K562 (cell line): ENCODE data around the gene KCNJ14. TPM values are rescaled to one million over a fixed set of nuclear protein-coding genes. Genes with fewer than 3 reads are reported as not detected.

ENCODE experiments used
- DIDO1 ChIP-seq: fragments of 450-650 bp; IDR thresholded peaks from 2 replicates; pipeline ENCODE4 v1.6.1; 2016; ENCODE audit warnings: low read depth, missing biosample characterization, missing genetic modification characterization
- EZH2 ChIP-seq: IDR thresholded peaks from 2 replicates; pipeline ENCODE4 v1.6.1; 2012; ENCODE audit warnings: low read depth, mild to moderate bottlenecking, inconsistent platforms, low read length, borderline replicate concordance
- GTF2F1 ChIP-seq: IDR thresholded peaks from 2 replicates; pipeline ENCODE4 v1.6.1; 2011; ENCODE audit warnings: low read depth, low read length, improper control_type of control experiment
- JUND ChIP-seq, 2 experiments: IDR thresholded peaks; 2 replicates in 1 of 2; 3 replicates in 1 of 2; pipeline ENCODE4 v1.6.1; 2011; ENCODE audit warnings: borderline replicate concordance in 2 of 2, low read depth in 2 of 2, low read length in 2 of 2, improper control_type of control experiment in 1 of 2, missing biosample characterization in 1 of 2, missing genetic modification characterization in 1 of 2, missing genetic modification reagents in 1 of 2
- KLF6 ChIP-seq: fragments of 250-450 bp; sonication (Bioruptor Pico); IDR thresholded peaks from 2 replicates; pipeline ENCODE4 v1.4.0; 2020; ENCODE audit warnings: mild to moderate bottlenecking, moderate library complexity, borderline replicate concordance
- MAFK ChIP-seq: IDR thresholded peaks from 2 replicates; pipeline ENCODE4 v1.6.1; 2011; ENCODE audit warnings: low read length, improper control_type of control experiment
- PURB ChIP-seq: sonication (generic); formaldehyde crosslinking; IDR thresholded peaks from 2 replicates; pipeline ENCODE4 v1.9.0; 2021; ENCODE audit warnings: low read depth, mild to moderate bottlenecking, missing genetic modification reagents
- ZBED1 ChIP-seq: IDR thresholded peaks from 2 replicates; pipeline ENCODE4 v1.6.1; 2014
- ZEB2 ChIP-seq: fragments of 450-650 bp; IDR thresholded peaks from 2 replicates; pipeline ENCODE4 v1.6.1; 2016
- ZNF436 ChIP-seq: fragments of 250-450, 450-650 bp; sonication (Bioruptor Pico); formaldehyde crosslinking; IDR thresholded peaks from 2 replicates; pipeline ENCODE4 v1.7.0; 2020; ENCODE audit warnings: mild to moderate bottlenecking
- polyA plus RNA-seq, 8 experiments: library from polyadenylated mRNA; depleted of rRNA in 4 of 8; stranded (reverse) in 5 of 8; unstranded in 3 of 8; fragments of >200 nt; fragmentation: Nextera tagmentation in 2 of 8; fragmentation: Illumina TruSeq in 1 of 8; extraction: Ambion mirVana in 2 of 8; extraction: Trizol in 1 of 8; gene quantifications; 2 replicates each; pipeline versions ENCODE4 v1.2.1 to v1.2.3, GENCODE V29; 2011 to 2014; ENCODE audit warnings: inconsistent platforms in 1 of 8, missing spikeins in 1 of 8
- total RNA-seq, 7 experiments: library from RNA; depleted of rRNA in 6 of 7; stranded (reverse); fragments of >200 nt in 6 of 7; fragmentation: Illumina TruSeq in 2 of 7; extraction: Trizol in 2 of 7; gene quantifications; 2 replicates each; pipeline versions ENCODE4 v1.2.1 to v1.2.3, GENCODE V29; 2011 to 2021; ENCODE audit warnings: low replicate concordance in 1 of 7
- TF ChIP-seq, protein P1 (sequence below): IDR thresholded peaks from 2 replicates; pipeline ENCODE4 v1.6.1; 2016; ENCODE audit warnings: missing genetic modification characterization, missing compliant biosample characterization
- TF ChIP-seq, protein P2 (sequence below): fragments of 450-650 bp; formaldehyde crosslinking; IDR thresholded peaks from 2 replicates; pipeline ENCODE4 v1.4.0; 2020; ENCODE audit warnings: mild to moderate bottlenecking, moderate library complexity
- TF ChIP-seq, protein P3 (sequence below): fragments of 450-650 bp; IDR thresholded peaks from 2 replicates; pipeline ENCODE4 v1.6.1; 2017; ENCODE audit warnings: antibody characterized with exemption, mild to moderate bottlenecking
- TF ChIP-seq, protein P4 (sequence below): fragments of 450-650 bp; formaldehyde crosslinking; IDR thresholded peaks from 2 replicates; pipeline ENCODE4 v1.4.0; 2020; ENCODE audit warnings: mild to moderate bottlenecking, moderate library complexity

The KCNJ14 gene
- total and polyA plus RNA-seq, 9 of the 15 experiments (the other 6 are each of a cell fraction or from before 2014, with no cell fraction given) = 0.15 to 1.6 (median 0.49) TPM

DNA sequence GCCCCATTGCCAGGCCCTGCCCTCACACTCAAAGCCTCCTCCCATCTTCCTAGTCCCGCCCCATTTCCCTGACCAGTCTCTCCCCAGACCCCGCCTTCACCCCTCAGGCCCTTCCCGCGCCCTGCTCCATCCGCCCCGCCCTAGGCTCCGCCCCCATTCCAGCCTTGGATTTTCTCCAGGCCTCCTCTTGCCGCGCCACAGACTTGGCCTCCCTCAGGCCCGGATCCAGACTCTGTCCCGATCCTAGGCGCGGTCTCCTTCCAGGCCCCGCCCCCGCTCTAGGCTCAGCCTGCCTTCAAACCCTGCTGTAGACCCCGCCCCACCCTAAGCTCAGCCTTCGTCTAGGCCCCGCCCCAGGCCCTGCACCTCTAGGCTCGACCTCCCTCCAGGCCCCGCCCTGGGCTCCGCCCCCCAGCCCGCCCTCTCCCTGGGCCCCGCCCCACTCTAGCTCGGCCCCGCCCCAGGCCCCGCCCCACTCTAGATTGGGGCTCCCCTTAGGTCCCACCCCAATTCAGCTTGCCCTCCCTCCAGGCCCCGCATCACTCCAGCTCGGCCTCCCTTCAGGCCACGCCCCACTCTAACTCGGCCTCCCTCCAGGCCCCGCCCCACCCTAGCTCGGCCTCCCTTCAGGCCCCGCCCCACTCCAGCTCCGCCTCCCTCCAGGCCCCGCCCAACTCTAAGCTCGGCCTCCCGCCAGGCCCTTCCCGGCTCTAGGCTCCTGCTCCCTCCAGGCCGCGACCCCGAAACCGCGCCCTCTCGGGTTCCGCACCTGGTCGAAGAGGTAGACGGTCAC lies 37.7 kb downstream of the KCNJ14 start (continued):
- no peak for TF ChIP-seq EZH2
- no peak for TF ChIP-seq GTF2F1
- TF ChIP-seq ZEB2 = no peak
- no peak for TF ChIP-seq ZNF436 (CRISPR knock-in tag)
- TF ChIP-seq, protein P1, sequence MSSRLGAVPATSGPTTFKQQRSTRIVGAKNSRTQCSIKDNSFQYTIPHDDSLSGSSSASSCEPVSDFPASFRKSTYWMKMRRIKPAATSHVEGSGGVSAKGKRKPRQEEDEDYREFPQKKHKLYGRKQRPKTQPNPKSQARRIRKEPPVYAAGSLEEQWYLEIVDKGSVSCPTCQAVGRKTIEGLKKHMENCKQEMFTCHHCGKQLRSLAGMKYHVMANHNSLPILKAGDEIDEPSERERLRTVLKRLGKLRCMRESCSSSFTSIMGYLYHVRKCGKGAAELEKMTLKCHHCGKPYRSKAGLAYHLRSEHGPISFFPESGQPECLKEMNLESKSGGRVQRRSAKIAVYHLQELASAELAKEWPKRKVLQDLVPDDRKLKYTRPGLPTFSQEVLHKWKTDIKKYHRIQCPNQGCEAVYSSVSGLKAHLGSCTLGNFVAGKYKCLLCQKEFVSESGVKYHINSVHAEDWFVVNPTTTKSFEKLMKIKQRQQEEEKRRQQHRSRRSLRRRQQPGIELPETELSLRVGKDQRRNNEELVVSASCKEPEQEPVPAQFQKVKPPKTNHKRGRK (tag) = no peak
- TF ChIP-seq KLF6 (CRISPR knock-in tag) = no peak
- no peak for TF ChIP-seq DIDO1 (tag)
- no peak for TF ChIP-seq MAFK
- TF ChIP-seq, protein P2, sequence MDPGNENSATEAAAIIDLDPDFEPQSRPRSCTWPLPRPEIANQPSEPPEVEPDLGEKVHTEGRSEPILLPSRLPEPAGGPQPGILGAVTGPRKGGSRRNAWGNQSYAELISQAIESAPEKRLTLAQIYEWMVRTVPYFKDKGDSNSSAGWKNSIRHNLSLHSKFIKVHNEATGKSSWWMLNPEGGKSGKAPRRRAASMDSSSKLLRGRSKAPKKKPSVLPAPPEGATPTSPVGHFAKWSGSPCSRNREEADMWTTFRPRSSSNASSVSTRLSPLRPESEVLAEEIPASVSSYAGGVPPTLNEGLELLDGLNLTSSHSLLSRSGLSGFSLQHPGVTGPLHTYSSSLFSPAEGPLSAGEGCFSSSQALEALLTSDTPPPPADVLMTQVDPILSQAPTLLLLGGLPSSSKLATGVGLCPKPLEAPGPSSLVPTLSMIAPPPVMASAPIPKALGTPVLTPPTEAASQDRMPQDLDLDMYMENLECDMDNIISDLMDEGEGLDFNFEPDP (CRISPR knock-in tag) = no peak
- peak; percentile 6; the same call in 1 of the 2 replicates for TF ChIP-seq JUND (IDR thresholded peaks at IDR 0.05; ENCODE audit: borderline replicate concordance, low read depth, low read length)
- no peak for TF ChIP-seq JUND (tag; IDR thresholded peaks at IDR 0.05; ENCODE audit: borderline replicate concordance, low read depth, low read length)
- TF ChIP-seq, protein P3, sequence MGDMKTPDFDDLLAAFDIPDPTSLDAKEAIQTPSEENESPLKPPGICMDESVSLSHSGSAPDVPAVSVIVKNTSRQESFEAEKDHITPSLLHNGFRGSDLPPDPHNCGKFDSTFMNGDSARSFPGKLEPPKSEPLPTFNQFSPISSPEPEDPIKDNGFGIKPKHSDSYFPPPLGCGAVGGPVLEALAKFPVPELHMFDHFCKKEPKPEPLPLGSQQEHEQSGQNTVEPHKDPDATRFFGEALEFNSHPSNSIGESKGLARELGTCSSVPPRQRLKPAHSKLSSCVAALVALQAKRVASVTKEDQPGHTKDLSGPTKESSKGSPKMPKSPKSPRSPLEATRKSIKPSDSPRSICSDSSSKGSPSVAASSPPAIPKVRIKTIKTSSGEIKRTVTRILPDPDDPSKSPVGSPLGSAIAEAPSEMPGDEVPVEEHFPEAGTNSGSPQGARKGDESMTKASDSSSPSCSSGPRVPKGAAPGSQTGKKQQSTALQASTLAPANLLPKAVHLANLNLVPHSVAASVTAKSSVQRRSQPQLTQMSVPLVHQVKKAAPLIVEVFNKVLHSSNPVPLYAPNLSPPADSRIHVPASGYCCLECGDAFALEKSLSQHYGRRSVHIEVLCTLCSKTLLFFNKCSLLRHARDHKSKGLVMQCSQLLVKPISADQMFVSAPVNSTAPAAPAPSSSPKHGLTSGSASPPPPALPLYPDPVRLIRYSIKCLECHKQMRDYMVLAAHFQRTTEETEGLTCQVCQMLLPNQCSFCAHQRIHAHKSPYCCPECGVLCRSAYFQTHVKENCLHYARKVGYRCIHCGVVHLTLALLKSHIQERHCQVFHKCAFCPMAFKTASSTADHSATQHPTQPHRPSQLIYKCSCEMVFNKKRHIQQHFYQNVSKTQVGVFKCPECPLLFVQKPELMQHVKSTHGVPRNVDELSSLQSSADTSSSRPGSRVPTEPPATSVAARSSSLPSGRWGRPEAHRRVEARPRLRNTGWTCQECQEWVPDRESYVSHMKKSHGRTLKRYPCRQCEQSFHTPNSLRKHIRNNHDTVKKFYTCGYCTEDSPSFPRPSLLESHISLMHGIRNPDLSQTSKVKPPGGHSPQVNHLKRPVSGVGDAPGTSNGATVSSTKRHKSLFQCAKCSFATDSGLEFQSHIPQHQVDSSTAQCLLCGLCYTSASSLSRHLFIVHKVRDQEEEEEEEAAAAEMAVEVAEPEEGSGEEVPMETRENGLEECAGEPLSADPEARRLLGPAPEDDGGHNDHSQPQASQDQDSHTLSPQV = no peak
- TF ChIP-seq PURB (CRISPR knock-in tag) = no peak
- TF ChIP-seq ZBED1 = peak; percentile 92
- TF ChIP-seq, protein P4, sequence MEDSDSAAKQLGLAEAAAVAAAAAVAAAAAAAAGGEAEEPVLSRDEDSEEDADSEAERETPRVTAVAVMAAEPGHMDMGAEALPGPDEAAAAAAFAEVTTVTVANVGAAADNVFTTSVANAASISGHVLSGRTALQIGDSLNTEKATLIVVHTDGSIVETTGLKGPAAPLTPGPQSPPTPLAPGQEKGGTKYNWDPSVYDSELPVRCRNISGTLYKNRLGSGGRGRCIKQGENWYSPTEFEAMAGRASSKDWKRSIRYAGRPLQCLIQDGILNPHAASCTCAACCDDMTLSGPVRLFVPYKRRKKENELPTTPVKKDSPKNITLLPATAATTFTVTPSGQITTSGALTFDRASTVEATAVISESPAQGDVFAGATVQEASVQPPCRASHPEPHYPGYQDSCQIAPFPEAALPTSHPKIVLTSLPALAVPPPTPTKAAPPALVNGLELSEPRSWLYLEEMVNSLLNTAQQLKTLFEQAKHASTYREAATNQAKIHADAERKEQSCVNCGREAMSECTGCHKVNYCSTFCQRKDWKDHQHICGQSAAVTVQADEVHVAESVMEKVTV = no peak
